Activated CD4-positive, alpha-beta T cell treated with anti-CD3 and anti-CD28 coated beads for 36 hours (primary cell): ENCODE results near the gene TUBA8. TPM values are rescaled to one million over a fixed set of nuclear protein-coding genes. Genes with fewer than 3 reads are reported as not detected.
A peak's percentile ranks its signal among the peaks of the same experiment; 100 is the strongest.

ENCODE experiments used
- ATAC-seq: fragments of 200-7000 bp; cut with Tn5 transposase; one replicate; pipeline ENCODE4 v1.10.0; 2021; ENCODE audit warnings: mild to moderate bottlenecking, moderate library complexity
- CTCF ChIA-PET: fragments of 350-600 bp; sonication (Branson Sonifier 250); formaldehyde crosslinking; loops from one replicate; lab custom pipeline; 2021; ENCODE audit warnings: antibody characterized with exemption; lab: Charles Lee
- POLR2A ChIA-PET: fragments of 350-600 bp; sonication (Branson Sonifier 250); formaldehyde crosslinking; loops from one replicate; lab custom pipeline; 2021; ENCODE audit warnings: antibody characterized with exemption, inconsistent platforms; lab: Charles Lee
- DNase-seq: peaks from one replicate; pipeline ENCODE4 v3.0.0-alpha.2; 2020
- H3K27ac Mint-ChIP-seq: one replicate; pipeline ENCODE4 v1.8.0; 2021; ENCODE audit warnings: mixed read lengths
- H3K27me3 Mint-ChIP-seq: one replicate; pipeline ENCODE4 v1.8.0; 2021; ENCODE audit warnings: mixed read lengths
- H3K36me3 Mint-ChIP-seq: one replicate; pipeline ENCODE4 v1.8.0; 2021; ENCODE audit warnings: low read depth, mixed read lengths
- H3K4me1 Mint-ChIP-seq: one replicate; pipeline ENCODE4 v1.8.0; 2021; ENCODE audit warnings: mixed read lengths
- H3K4me3 Mint-ChIP-seq: one replicate; pipeline ENCODE4 v1.8.0; 2021; ENCODE audit warnings: mild to moderate bottlenecking, moderate library complexity, mixed read lengths
- H3K9me3 Mint-ChIP-seq: one replicate; pipeline ENCODE4 v1.8.0; 2021; ENCODE audit warnings: low read depth, mixed read lengths
- intact Hi-C, 2 experiments: fragments of 100-400 bp; cut with DNase I in 1 of 2; cut with micrococcal nuclease in 1 of 2; formaldehyde crosslinking; loops; one replicate each; pipeline versions ENCODE4 v1.14.2 to v1.15.1; 2022 to 2024; cut with DNase I, micrococcal nuclease
- total RNA-seq, 2 experiments: library from RNA; stranded (reverse); gene quantifications; one replicate each; pipeline ENCODE4 v1.2.3, GENCODE V29; 2021

The TUBA8 gene
- total RNA-seq, 2 experiments from 2014 or later: 1.9 to 2.6 TPM

GRCh38 chr22:18088825-18089568 lies 21.6 kb upstream of the TUBA8 start:
- Mint-ChIP-seq H3K27me3 (no peaks in the 10 kb centered on the region), H3K9me3 (no peaks in the 10 kb centered on the region), H3K27ac (peak overlapping the region; percentile 72), H3K36me3 (peaks cover 65% of the 10 kb centered on the region), H3K4me3 (no peak overlapping the region), H3K4me1 (peaks cover 40% of the 10 kb centered on the region)
- ChIA-PET POLR2A (interaction anchor here (0.7 to 1.9 kb wide), 2 partner anchors 10 to 316 kb away, joined by 3 to 7 read pairs; no protein-coding TSS in a partner anchor), CTCF (interaction anchor here (0.6 to 3.8 kb wide), 4 partner anchors 11 to 400 kb away, joined by 3 to 37 read pairs (median 4); partner anchors contain the start of gene PEX26)
- no peak for ATAC-seq
- DNase-seq: peak; percentile 60
- intact Hi-C loops: no loop called here

- Mint-ChIP-seq H3K4me3 (no peak overlapping the region), H3K9me3 (no peaks in the 10 kb centered on the region), H3K4me1 (peaks cover 48% of the 10 kb centered on the region), H3K27ac (no peak overlapping the region), H3K36me3 (peaks cover 63% of the 10 kb centered on the region), H3K27me3 (no peaks in the 10 kb centered on the region)
- CTCF ChIA-PET: interaction anchor here (0.6 kb wide), 1 partner anchor 65 kb away, joined by 3 read pairs; no protein-coding TSS in a partner anchor
- intact Hi-C loops: loop anchor here in 1 of 2 experiments (2.0 kb wide), 1 partner anchor 17 kb away; no protein-coding TSS in a partner anchor
- DNase-seq: no peak
- no peak for ATAC-seq
- POLR2A ChIA-PET: no interaction called here
These were observed 20.3 kb upstream of the TUBA8 start for GRCh38 chr22:18090286-18090685.

- intact Hi-C loops: loop anchor here in 1 of 2 experiments (2.0 kb wide), 1 partner anchor 15 kb away; no protein-coding TSS in a partner anchor
- peaks cover 60% of the 10 kb centered on the region for H3K4me1 Mint-ChIP-seq
These were observed 19.1 kb upstream of the TUBA8 start for GRCh38 chr22:18091478-18091877.

GRCh38 chr22:18091916-18092526 lies 18.6 kb upstream of the TUBA8 start:
- peaks cover 65% of the 10 kb centered on the region for H3K4me1 Mint-ChIP-seq
- H3K9me3 Mint-ChIP-seq: no peaks in the 10 kb centered on the region
- CTCF ChIA-PET: interaction anchor here (1.0 kb wide), 1 partner anchor 16 kb away, joined by 3 read pairs; no protein-coding TSS in a partner anchor
- POLR2A ChIA-PET: no interaction called here
- intact Hi-C loops: loop anchor here in 1 of 2 experiments (2.0 kb wide), 1 partner anchor 15 kb away; no protein-coding TSS in a partner anchor
- DNase-seq (peak; percentile 59), ATAC-seq (peak; percentile 61)
- peak overlapping the region; percentile 57 for H3K4me3 Mint-ChIP-seq
- H3K27ac Mint-ChIP-seq: peak overlapping the region; percentile 80
- no peaks in the 10 kb centered on the region for H3K27me3 Mint-ChIP-seq
- H3K36me3 Mint-ChIP-seq: peaks cover 67% of the 10 kb centered on the region

More at GRCh38 chr22:18091478-18091877, 19.1 kb upstream of the TUBA8 start:
- peak overlapping the region; percentile 57 for H3K4me3 Mint-ChIP-seq
- H3K27me3 Mint-ChIP-seq: no peaks in the 10 kb centered on the region
- H3K36me3 Mint-ChIP-seq: peaks cover 65% of the 10 kb centered on the region
- peak; percentile 19 for DNase-seq
- H3K27ac Mint-ChIP-seq: peak overlapping the region; percentile 43
- ChIA-PET CTCF (no interaction called here), POLR2A (interaction anchor here (0.6 to 0.8 kb wide), 2 partner anchors 15 to 58 kb away, joined by 4 read pairs; partner anchors contain the start of gene USP18)
- peak; percentile 50 for ATAC-seq
- H3K9me3 Mint-ChIP-seq: no peaks in the 10 kb centered on the region

GRCh38 chr22:18093661-18094060 lies 16.9 kb upstream of the TUBA8 start:
- Mint-ChIP-seq H3K27ac (no peak overlapping the region), H3K9me3 (no peaks in the 10 kb centered on the region), H3K36me3 (peaks cover 51% of the 10 kb centered on the region), H3K27me3 (no peaks in the 10 kb centered on the region), H3K4me1 (peaks cover 56% of the 10 kb centered on the region), H3K4me3 (no peak overlapping the region)
- intact Hi-C loops: no loop called here
- ChIA-PET POLR2A (no interaction called here), CTCF (interaction anchor here (1.0 kb wide), 1 partner anchor 18 kb away, joined by 3 read pairs; no protein-coding TSS in a partner anchor)
- DNase-seq (no peak), ATAC-seq (no peak)

GRCh38 chr22:18095101-18095805 lies 15.4 kb upstream of the TUBA8 start:
- Mint-ChIP-seq H3K27me3 (no peaks in the 10 kb centered on the region), H3K27ac (peak overlapping the region; percentile 14), H3K36me3 (peaks cover 44% of the 10 kb centered on the region), H3K9me3 (no peaks in the 10 kb centered on the region), H3K4me3 (no peak overlapping the region), H3K4me1 (peaks cover 47% of the 10 kb centered on the region)
- intact Hi-C loops: loop anchor here in 1 of 2 experiments (5.0 kb wide), 1 partner anchor 328 kb away; no protein-coding TSS in a partner anchor
- ATAC-seq (peak; percentile 43), DNase-seq (peak; percentile 56)
- CTCF ChIA-PET: no interaction called here
- POLR2A ChIA-PET: interaction anchor here (0.6 to 0.9 kb wide), 2 partner anchors 18 to 56 kb away, joined by 3 read pairs; partner anchors contain the start of gene PEX26

- ChIA-PET POLR2A (no interaction called here), CTCF (no interaction called here)
- intact Hi-C loops: loop anchor here (1.0 to 5.0 kb wide), 2 partner anchors 9 to 330 kb away; no protein-coding TSS in a partner anchor
- no peaks in the 10 kb centered on the region for H3K27me3 Mint-ChIP-seq
- ATAC-seq (peak; percentile 89), DNase-seq (peak; percentile 66)
- peak overlapping the region; percentile 59 for H3K27ac Mint-ChIP-seq
- peaks cover 37% of the 10 kb centered on the region for H3K4me1 Mint-ChIP-seq
- H3K4me3 Mint-ChIP-seq: no peak overlapping the region
- no peaks in the 10 kb centered on the region for H3K9me3 Mint-ChIP-seq
- H3K36me3 Mint-ChIP-seq: peaks cover 43% of the 10 kb centered on the region
These were observed 13.8 kb upstream of the TUBA8 start for GRCh38 chr22:18096823-18097222.

GRCh38 chr22:18100781-18101180 lies 9.8 kb upstream of the TUBA8 start:
- Mint-ChIP-seq H3K27ac (no peak overlapping the region), H3K27me3 (peaks cover 2% of the 10 kb centered on the region), H3K36me3 (peaks cover 55% of the 10 kb centered on the region), H3K4me3 (no peak overlapping the region), H3K4me1 (peaks cover 42% of the 10 kb centered on the region), H3K9me3 (peaks cover 7% of the 10 kb centered on the region)
- POLR2A ChIA-PET: no interaction called here
- ATAC-seq: no peak
- CTCF ChIA-PET: interaction anchor here (0.6 to 0.7 kb wide), 2 partner anchors 45 to 358 kb away, joined by 3 read pairs; no protein-coding TSS in a partner anchor
- intact Hi-C loops: no loop called here
- DNase-seq: no peak

- H3K4me3 Mint-ChIP-seq: no peak overlapping the region
- no peak overlapping the region for H3K27ac Mint-ChIP-seq
- peaks cover 53% of the 10 kb centered on the region for H3K36me3 Mint-ChIP-seq
- peaks cover 12% of the 10 kb centered on the region for H3K9me3 Mint-ChIP-seq
- ATAC-seq (no peak), DNase-seq (no peak)
- CTCF ChIA-PET: no interaction called here
- H3K4me1 Mint-ChIP-seq: peaks cover 41% of the 10 kb centered on the region
- POLR2A ChIA-PET: no interaction called here
- peaks cover 2% of the 10 kb centered on the region for H3K27me3 Mint-ChIP-seq
- intact Hi-C loops: no loop called here
These were observed 9.1 kb upstream of the TUBA8 start for GRCh38 chr22:18101536-18101935.

GRCh38 chr22:18103527-18104269 lies 6.9 kb upstream of the TUBA8 start:
- CTCF ChIA-PET: interaction anchor here (3.0 kb wide), 1 partner anchor 25 kb away, joined by 11 read pairs; the partner anchor contains the start of gene PEX26
- Mint-ChIP-seq H3K27ac (peak overlapping the region; percentile 67), H3K36me3 (peaks cover 56% of the 10 kb centered on the region), H3K4me1 (peaks cover 51% of the 10 kb centered on the region), H3K27me3 (peaks cover 12% of the 10 kb centered on the region), H3K9me3 (peaks cover 16% of the 10 kb centered on the region), H3K4me3 (no peak overlapping the region)
- intact Hi-C loops: loop anchor here in 1 of 2 experiments (1.0 kb wide), 1 partner anchor 26 kb away; the partner anchor contains the start of gene PEX26
- peak; percentile 50 for DNase-seq
- peak; percentile 80 for ATAC-seq
- POLR2A ChIA-PET: no interaction called here
